ENCODE data around the gene TMEM238L. TPM values are rescaled to one million over a fixed set of nuclear protein-coding genes. Genes with fewer than 3 reads are reported as not detected.

Gene TMEM238L
- total RNA-seq, 4 donors from 2014 or later, result not detected

GRCh38 chr17:10772425-10773380 is 31.2 kb downstream of the TMEM238L start:
- DNase-seq, result peak; percentile 43 to 52
- no peak for TF ChIP-seq POLR2A (IDR thresholded peaks at IDR 0.05)
- TF ChIP-seq, protein P1, sequence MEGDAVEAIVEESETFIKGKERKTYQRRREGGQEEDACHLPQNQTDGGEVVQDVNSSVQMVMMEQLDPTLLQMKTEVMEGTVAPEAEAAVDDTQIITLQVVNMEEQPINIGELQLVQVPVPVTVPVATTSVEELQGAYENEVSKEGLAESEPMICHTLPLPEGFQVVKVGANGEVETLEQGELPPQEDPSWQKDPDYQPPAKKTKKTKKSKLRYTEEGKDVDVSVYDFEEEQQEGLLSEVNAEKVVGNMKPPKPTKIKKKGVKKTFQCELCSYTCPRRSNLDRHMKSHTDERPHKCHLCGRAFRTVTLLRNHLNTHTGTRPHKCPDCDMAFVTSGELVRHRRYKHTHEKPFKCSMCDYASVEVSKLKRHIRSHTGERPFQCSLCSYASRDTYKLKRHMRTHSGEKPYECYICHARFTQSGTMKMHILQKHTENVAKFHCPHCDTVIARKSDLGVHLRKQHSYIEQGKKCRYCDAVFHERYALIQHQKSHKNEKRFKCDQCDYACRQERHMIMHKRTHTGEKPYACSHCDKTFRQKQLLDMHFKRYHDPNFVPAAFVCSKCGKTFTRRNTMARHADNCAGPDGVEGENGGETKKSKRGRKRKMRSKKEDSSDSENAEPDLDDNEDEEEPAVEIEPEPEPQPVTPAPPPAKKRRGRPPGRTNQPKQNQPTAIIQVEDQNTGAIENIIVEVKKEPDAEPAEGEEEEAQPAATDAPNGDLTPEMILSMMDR (IDR thresholded peaks at IDR 0.05), result peak in 4 of 6 experiments; percentile 36 to 60 (median 55)

GRCh38 chr17:10771148-10771547 is 32.8 kb downstream of the TMEM238L start:
- Histone ChIP-seq H3K36me3 (no peaks in the 10 kb centered on the region), H3K27ac (no peak overlapping the region), H3K27me3 (no peaks in the 10 kb centered on the region), H3K9me3 (no peaks in the 10 kb centered on the region), H3K4me3 (replicated peaks in 1 of 3) (no peak overlapping the region), H3K4me1 (peaks cover 0 to 18% of the 10 kb centered on the region in 2 donors)
- DNase-seq, result no peak
- intact Hi-C loops (cut with DNase I), result no loop called here
- WGBS, 2 donors, result 73 to 89% methylated on average over 2 of the region's 2 CpGs
- TF ChIP-seq, protein P1 (IDR thresholded peaks at IDR 0.05), result no peak
- no peak for TF ChIP-seq POLR2A (IDR thresholded peaks at IDR 0.05)

More at GRCh38 chr17:10772425-10773380, 31.2 kb downstream of the TMEM238L start:
- Histone ChIP-seq H3K27ac (peak overlapping the region in 1 of 3 donors; percentile 1), H3K4me3 (replicated peaks in 1 of 3) (no peak overlapping the region), H3K4me1 (peaks cover 0 to 20% of the 10 kb centered on the region in 2 donors), H3K27me3 (no peaks in the 10 kb centered on the region), H3K36me3 (no peaks in the 10 kb centered on the region), H3K9me3 (no peaks in the 10 kb centered on the region)
- WGBS, 2 donors, result 40 to 46% methylated on average over 9 of the region's 9 CpGs
- intact Hi-C loops (cut with DNase I), result no loop called here

GRCh38 chr17:10769840-10770239 is 34.1 kb downstream of the TMEM238L start:
- Histone ChIP-seq H3K4me1 (peaks cover 0 to 14% of the 10 kb centered on the region in 2 donors), H3K9me3 (no peaks in the 10 kb centered on the region), H3K36me3 (no peaks in the 10 kb centered on the region), H3K27me3 (no peaks in the 10 kb centered on the region), H3K27ac (no peak overlapping the region), H3K4me3 (replicated peaks in 1 of 3) (no peak overlapping the region)
- DNase-seq, result no peak
- 77 to 84% methylated on average over 6 of the region's 6 CpGs for WGBS, 2 donors
- intact Hi-C loops (cut with DNase I), result no loop called here
- TF ChIP-seq POLR2A (IDR thresholded peaks at IDR 0.05), result no peak
- TF ChIP-seq, protein P1 (IDR thresholded peaks at IDR 0.05), result no peak

GRCh38 chr17:10768750-10769251 is 35.1 kb downstream of the TMEM238L start:
- WGBS, 2 donors, result 87% methylated on average over 2 of the region's 2 CpGs; no CpG with 5 or more reads in 1 of the 2 donors
- no peak for DNase-seq
- no peaks in the 10 kb centered on the region for H3K27me3 ChIP-seq
- intact Hi-C loops (cut with DNase I), result no loop called here
- peaks cover 0 to 14% of the 10 kb centered on the region in 2 donors for H3K4me1 ChIP-seq
- no peaks in the 10 kb centered on the region for H3K9me3 ChIP-seq
- H3K4me3 ChIP-seq (replicated peaks in 1 of 3), result no peak overlapping the region
- TF ChIP-seq POLR2A (IDR thresholded peaks at IDR 0.05), result no peak
- TF ChIP-seq, protein P1 (IDR thresholded peaks at IDR 0.05), result no peak
- no peaks in the 10 kb centered on the region for H3K36me3 ChIP-seq
- no peak overlapping the region for H3K27ac ChIP-seq

GRCh38 chr17:10767232-10767631 is 36.7 kb downstream of the TMEM238L start:
- Histone ChIP-seq H3K4me3 (replicated peaks in 1 of 3) (no peak overlapping the region), H3K9me3 (no peaks in the 10 kb centered on the region), H3K4me1 (no peaks in the 10 kb centered on the region), H3K27ac (no peak overlapping the region), H3K27me3 (no peaks in the 10 kb centered on the region), H3K36me3 (no peaks in the 10 kb centered on the region)
- DNase-seq, result no peak
- 86 to 90% methylated on average over 4 of the region's 4 CpGs for WGBS, 2 donors
- TF ChIP-seq POLR2A (IDR thresholded peaks at IDR 0.05), result no peak
- TF ChIP-seq, protein P1 (IDR thresholded peaks at IDR 0.05), result no peak
- intact Hi-C loops (cut with DNase I), result no loop called here
